Astrocyte of the cerebellum (primary cell): ENCODE data around the gene CEACAM16.

Experiments
- DNase-seq: peaks from one replicate; pipeline ENCODE4 v3.0.0-alpha.2; 2011; ENCODE audit warnings: low read depth
- H3K4me3 ChIP-seq: 2 replicates; pipeline ENCODE4 v1.5.1; 2011; ENCODE audit warnings: mild to moderate bottlenecking, low read depth, low read length, moderate library complexity
- in situ Hi-C: cut with HindIII; loops from 2 replicates; pipeline ENCODE4 v1.10.0; 2017; ENCODE audit warnings: low sequenced_read_pairs
- TF ChIP-seq, protein P1 (sequence below): IDR thresholded peaks from 2 replicates; pipeline ENCODE4 v1.5.1; 2012; ENCODE audit warnings: low read length, low read depth, moderate library complexity, mild to moderate bottlenecking; ENCODE audit errors: missing control alignments

Gene CEACAM16

DNA sequence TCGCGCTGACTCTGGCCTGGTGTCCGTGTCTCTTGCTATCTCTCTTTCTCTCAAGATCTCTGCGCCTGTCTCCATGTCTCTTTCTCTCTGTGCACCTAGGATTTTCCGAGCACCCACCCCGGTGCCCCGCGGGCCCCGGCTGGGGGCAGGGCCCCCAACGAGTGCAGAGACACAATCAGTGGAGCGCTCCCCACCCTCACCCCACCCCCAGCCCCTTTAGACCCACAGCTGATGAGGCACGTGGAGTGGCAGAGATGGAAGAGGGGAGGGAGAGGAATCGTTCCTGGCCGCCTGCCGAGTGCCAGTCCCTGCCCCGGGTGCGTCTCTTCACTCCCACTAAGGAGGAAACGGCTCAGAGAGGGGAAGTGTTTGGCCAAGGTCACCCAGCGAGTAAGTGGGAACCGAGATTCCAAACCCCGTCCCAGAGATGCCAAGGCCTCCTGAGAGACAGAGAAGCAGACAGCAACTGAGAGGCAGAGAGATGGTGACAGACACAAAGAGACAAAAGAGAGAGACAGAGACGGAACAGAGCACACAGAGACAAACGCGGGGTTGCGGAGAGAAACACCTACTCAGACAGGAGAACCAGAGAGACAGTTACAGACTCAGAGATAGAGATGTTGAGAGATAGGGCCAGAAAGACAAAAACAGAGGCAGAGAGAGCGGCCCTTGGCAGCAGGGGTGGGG, 48.9 kb downstream of the CEACAM16 start:
- in situ Hi-C loops = no loop called here
- no peak for DNase-seq
- TF ChIP-seq, protein P1, sequence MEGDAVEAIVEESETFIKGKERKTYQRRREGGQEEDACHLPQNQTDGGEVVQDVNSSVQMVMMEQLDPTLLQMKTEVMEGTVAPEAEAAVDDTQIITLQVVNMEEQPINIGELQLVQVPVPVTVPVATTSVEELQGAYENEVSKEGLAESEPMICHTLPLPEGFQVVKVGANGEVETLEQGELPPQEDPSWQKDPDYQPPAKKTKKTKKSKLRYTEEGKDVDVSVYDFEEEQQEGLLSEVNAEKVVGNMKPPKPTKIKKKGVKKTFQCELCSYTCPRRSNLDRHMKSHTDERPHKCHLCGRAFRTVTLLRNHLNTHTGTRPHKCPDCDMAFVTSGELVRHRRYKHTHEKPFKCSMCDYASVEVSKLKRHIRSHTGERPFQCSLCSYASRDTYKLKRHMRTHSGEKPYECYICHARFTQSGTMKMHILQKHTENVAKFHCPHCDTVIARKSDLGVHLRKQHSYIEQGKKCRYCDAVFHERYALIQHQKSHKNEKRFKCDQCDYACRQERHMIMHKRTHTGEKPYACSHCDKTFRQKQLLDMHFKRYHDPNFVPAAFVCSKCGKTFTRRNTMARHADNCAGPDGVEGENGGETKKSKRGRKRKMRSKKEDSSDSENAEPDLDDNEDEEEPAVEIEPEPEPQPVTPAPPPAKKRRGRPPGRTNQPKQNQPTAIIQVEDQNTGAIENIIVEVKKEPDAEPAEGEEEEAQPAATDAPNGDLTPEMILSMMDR = no peak
- peak overlapping the region; percentile 31 for H3K4me3 ChIP-seq

DNA sequence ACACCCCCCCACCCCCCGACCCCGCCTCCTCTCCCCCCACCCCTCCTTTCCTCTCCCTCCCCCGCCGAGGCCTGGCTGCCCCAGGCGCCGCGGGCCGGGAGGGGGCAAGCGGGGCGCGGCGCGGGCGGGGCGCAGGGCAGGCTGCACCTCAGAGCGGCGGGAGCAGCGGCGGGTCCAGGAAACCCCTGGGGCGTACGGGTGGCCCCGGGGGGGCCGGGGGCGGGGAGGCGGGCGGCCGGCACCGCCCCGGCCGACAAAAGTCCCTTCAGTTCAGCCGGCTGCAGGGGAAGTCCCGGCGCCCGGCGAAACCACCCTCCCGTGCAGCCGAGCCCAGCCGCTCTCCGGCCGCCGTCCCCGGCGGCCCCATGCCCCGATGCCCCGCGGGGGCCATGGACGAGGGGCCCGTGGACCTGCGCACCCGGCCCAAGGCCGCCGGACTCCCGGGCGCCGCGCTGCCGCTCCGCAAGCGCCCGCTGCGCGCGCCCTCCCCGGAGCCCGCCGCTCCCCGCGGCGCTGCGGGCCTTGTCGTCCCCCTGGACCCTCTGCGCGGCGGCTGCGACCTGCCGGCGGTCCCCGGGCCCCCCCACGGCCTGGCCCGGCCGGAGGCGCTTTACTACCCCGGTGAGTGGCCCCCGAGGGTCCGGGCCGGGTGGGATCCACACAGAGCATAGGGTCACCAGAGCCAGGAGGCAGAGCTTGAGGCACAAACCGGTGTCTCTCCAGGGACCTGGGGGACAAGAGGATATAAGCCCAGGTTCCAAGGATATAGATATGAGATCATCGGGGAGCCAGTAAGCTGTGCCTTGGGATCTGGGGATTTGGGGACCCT, 49.7 kb downstream of the CEACAM16 start, which contains the start of gene BCL3:
Gene BCL3, plus strand, starts transcription at position 283 of the 829 bp plus-strand sequence. Its CDS starts 83 bp downstream, at position 366.
- DNase-seq = no peak
- peak within 1 kb of the TSS; percentile 76 for H3K4me3 ChIP-seq
- in situ Hi-C loops = no loop called here
- TF ChIP-seq, protein P1 = no peak

DNA sequence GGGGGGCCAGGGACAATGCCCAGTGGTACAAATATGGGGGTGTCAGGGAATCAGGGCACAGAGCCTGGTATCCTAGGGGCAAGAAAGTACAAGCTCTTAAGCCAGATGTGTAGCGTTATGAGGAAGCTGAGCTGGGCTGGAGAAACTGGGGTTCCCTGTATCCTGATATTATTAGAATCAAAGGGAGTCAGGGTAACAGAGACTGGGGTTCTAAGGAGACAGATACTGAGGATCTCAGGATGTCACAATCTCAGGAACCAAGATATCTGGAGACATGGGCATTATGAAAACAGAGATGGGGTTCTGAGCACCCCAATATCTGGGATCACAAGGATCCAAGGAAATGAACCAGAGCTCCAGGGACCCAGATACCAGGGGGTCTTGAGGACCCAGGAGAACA, 50.3 kb downstream of the CEACAM16 start:
- TF ChIP-seq, protein P1 = no peak
- peak overlapping the region; percentile 76 for H3K4me3 ChIP-seq
- DNase-seq = no peak
- in situ Hi-C loops = no loop called here

DNA sequence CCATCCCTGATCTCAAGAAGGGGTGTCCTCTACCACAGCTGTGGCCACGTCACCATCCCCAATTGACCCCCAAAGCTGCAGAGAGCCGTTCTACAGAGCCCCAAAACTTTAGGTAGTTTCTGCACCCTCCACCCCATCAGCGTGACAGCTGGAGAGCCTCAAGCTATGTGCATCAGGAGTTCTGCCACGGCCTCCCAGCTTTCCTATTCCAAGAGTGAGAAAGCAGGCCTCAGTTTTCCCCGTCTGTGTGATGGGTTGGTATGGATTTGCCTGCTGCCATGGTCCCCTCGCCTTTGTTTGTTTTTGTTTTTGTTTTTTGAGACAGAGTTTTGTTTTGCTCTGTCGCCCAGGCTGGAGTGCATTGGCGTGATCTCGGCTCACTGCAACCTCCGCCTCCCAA, 51.0 kb downstream of the CEACAM16 start:
- peak overlapping the region; percentile 76 for H3K4me3 ChIP-seq
- TF ChIP-seq, protein P1 = no peak
- DNase-seq = no peak
- in situ Hi-C loops = no loop called here

DNA sequence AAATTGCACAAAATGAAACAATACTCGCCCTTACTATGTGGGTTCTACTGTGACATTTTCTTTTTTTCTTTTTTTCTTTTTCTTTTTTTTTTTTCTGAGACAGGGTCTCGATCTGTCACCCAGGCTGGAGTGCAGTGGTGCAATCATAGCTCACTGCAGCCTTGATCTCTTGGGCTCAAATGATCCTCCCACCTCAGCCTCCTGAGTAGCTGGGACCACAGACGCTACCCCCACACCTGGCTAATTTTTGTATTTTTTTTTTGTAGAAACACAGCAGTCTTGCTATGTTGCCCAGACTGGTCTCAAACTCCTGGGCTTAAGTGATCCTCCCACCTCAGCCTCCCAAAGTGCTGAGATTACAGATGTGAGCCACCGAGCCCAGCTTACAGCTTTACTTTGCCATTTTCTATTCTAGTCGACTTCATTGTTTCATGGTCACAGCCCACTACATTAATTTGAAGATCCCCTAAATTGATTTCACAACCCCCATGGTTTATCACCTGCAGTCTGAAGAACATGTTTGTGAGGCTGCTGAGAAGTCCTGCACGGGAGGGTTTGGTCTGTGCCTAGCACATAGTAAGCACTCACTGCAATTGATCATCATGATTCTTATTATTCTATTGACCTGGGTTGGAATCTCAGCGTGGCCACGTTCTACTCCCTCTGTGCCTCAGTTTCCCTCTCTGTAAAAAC, 53.3 kb downstream of the CEACAM16 start:
- no peak for DNase-seq

More for the DNA sequence above, 53.3 kb downstream of the CEACAM16 start:
- TF ChIP-seq, protein P1 = no peak
- peak overlapping the region; percentile 76 for H3K4me3 ChIP-seq
- in situ Hi-C loops = no loop called here
